HG03354 (cell line): ENCODE measurements around the gene SLC29A3.

Source experiments
- ATAC-seq: cut with Tn5 transposase; IDR thresholded peaks from one replicate; pipeline ENCODE4 v1.9.1; 2021; ENCODE audit warnings: mild to moderate bottlenecking; ENCODE audit not compliant: unreplicated experiment, poor library complexity, severe bottlenecking

The SLC29A3 gene

GRCh38 chr10:71316056-71316785 lies 2.8 kb upstream of the SLC29A3 start:
- no peak for ATAC-seq

GRCh38 chr10:71316786-71317160 lies 2.3 kb upstream of the SLC29A3 start:
- ATAC-seq: no peak

GRCh38 chr10:71317739-71318138 lies 1.3 kb upstream of the SLC29A3 start:
- no peak for ATAC-seq

GRCh38 chr10:71319800-71320392 lies 837 bp downstream of the SLC29A3 start:
- peak; percentile 8 for ATAC-seq

GRCh38 chr10:71320592-71320991 lies 1.5 kb downstream of the SLC29A3 start:
- no peak for ATAC-seq

- no peak for ATAC-seq
These were observed 2.3 kb downstream of the SLC29A3 start for GRCh38 chr10:71321386-71321785.

- ATAC-seq: no peak
These were observed 4.3 kb downstream of the SLC29A3 start for GRCh38 chr10:71323407-71323806.

GRCh38 chr10:71324743-71325142 lies 5.7 kb downstream of the SLC29A3 start:
- no peak for ATAC-seq

- ATAC-seq: no peak
These were observed 6.2 kb downstream of the SLC29A3 start for GRCh38 chr10:71325267-71325666.

GRCh38 chr10:71326464-71326881 lies 7.4 kb downstream of the SLC29A3 start:
- no peak for ATAC-seq

- no peak for ATAC-seq
These were observed 11.8 kb downstream of the SLC29A3 start for GRCh38 chr10:71330789-71331404.

- ATAC-seq: no peak
These were observed 12.7 kb downstream of the SLC29A3 start for GRCh38 chr10:71331736-71332135.

GRCh38 chr10:71332466-71332865 lies 13.4 kb downstream of the SLC29A3 start:
- ATAC-seq: no peak

- no peak for ATAC-seq
These were observed 14.2 kb downstream of the SLC29A3 start for GRCh38 chr10:71333129-71333887.

GRCh38 chr10:71334221-71334791 lies 15.2 kb downstream of the SLC29A3 start:
- no peak for ATAC-seq

- ATAC-seq: no peak
These were observed 16.2 kb downstream of the SLC29A3 start for GRCh38 chr10:71335173-71335708.

GRCh38 chr10:71336632-71337031 lies 17.6 kb downstream of the SLC29A3 start:
- ATAC-seq: no peak

GRCh38 chr10:71337219-71337701 lies 18.2 kb downstream of the SLC29A3 start:
- no peak for ATAC-seq

GRCh38 chr10:71338728-71339495 lies 19.9 kb downstream of the SLC29A3 start:
- no peak for ATAC-seq
